HUES64 (cell line): ENCODE data around the gene GPR39.

Experiments
- H3K27ac ChIP-seq: 2 replicates; pipeline ENCODE4 v1.7.0; 2013; ENCODE audit warnings: low read depth, low read length, inconsistent platforms
- H3K27me3 ChIP-seq: 2 replicates; pipeline ENCODE4 v1.6.1; 2013; ENCODE audit warnings: mild to moderate bottlenecking, low read length; ENCODE audit not compliant: insufficient read depth
- H3K36me3 ChIP-seq: 2 replicates; pipeline ENCODE4 v1.6.1; 2013; ENCODE audit warnings: mild to moderate bottlenecking, low read length; ENCODE audit not compliant: insufficient read depth
- H3K4me1 ChIP-seq: 2 replicates; pipeline ENCODE4 v1.6.1; 2013; ENCODE audit warnings: mild to moderate bottlenecking, low read length, moderate library complexity; ENCODE audit not compliant: insufficient read depth
- H3K4me3 ChIP-seq: 2 replicates; pipeline ENCODE4 v1.5.1; 2013; ENCODE audit warnings: mild to moderate bottlenecking, low read length, moderate library complexity
- H3K9ac ChIP-seq: 2 replicates; pipeline ENCODE4 v1.6.1; 2013; ENCODE audit warnings: mild to moderate bottlenecking, low read depth, low read length
- H3K9me3 ChIP-seq: 2 replicates; pipeline ENCODE4 v1.6.1; 2013; ENCODE audit warnings: low read depth, low read length; ENCODE audit not compliant: insufficient read depth
- WGBS: fragments of 150-250, 120-280 bp; methylation state at CpG from one replicate; pipeline ENCODE4 v1.1.7; 2013; ENCODE audit warnings: missing lambda C conversion rate; 5-methylcytosine and 5-hydroxymethylcytosine counted together

GPR39 gene

DNA sequence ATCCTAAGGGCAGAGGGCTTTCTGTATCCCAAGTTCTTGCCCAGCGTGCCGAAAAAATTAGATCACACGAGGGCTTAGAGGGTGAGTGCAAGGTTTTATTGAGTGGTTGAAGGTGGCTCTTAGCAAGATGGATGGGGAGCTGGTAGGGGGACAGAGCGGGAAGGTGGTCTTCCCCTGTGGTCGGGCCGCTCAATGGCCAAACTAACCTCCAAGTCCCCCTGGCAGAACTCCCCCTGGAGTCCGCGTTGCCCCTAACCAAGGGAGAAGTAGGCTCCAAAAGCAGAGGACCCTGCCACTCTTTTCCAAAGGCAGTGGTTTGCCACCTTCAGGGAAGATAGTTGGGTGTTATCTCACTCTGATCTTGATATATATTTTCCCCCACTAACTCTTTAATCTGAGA, 190.0 kb downstream of the GPR39 start:
- H3K4me1 ChIP-seq: 0 out of 2 replicates have a peak, but pooled peaks cover 6% of the 10 kb centered on the region
- H3K27ac ChIP-seq: no peak overlapping the region
- 94% methylated on average over 8 of the region's 8 CpGs for WGBS
- H3K36me3 ChIP-seq: no peaks in the 10 kb centered on the region
- H3K4me3 ChIP-seq: no peak overlapping the region
- H3K9ac ChIP-seq: no peak overlapping the region
- H3K9me3 ChIP-seq: no peaks in the 10 kb centered on the region
- no peaks in the 10 kb centered on the region for H3K27me3 ChIP-seq

DNA sequence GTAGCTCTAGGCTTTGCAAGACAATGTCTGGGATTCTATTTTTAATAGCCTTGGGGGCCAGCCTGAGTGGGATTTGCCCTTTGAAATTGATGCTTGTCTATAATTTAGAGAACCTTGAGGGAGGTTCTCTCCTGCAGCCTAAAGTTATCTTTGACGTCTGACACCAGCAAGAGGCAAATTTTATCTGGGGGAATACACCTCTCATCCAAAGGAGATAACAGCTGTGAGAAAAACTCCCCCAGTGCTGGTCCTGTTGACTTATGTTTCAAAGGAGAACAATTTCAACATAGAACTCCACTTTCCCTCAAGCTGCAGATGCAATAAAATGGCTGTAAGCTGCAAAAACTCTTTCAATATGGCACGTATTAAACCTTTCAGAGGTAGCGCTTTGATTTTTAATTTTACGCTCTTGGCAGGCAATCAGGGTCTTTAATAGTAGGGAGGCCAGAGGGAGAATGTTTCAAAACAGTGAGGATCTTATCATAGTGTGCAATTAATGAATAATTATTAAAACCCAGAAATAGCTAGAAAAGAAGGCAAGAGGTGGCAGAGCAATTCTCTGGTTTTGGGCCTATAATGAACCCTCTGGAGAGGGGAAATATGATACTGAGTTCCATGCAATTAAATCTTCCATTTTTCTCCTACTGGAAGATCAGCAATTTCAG, 191.0 kb downstream of the GPR39 start:
- Histone ChIP-seq H3K4me3 (no peak overlapping the region), H3K27me3 (no peaks in the 10 kb centered on the region), H3K9ac (no peak overlapping the region), H3K4me1 (0 out of 2 replicates have a peak, but pooled peaks cover 6% of the 10 kb centered on the region), H3K9me3 (no peaks in the 10 kb centered on the region), H3K36me3 (no peaks in the 10 kb centered on the region), H3K27ac (no peak overlapping the region)
- 91% methylated on average over 4 of the region's 4 CpGs for WGBS

DNA sequence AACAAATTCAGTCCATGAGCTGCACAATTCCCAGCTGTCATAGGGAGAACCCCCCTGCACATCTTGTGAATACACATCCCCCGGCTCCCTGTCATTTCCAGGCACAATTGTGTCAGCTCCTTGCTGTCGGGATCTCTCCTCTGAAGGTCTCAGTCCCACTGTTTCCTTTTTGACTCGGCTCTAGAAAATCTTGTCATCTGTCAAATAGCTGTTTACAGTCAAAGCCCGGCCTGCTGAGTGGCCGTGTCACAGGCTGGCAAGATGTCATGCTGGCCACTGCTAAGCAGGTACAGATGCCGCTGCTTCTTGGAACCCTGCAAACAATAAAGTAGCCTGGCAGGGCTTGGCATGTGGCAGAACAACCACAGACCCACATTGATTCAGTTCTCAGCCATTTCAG, 191.7 kb downstream of the GPR39 start:
- Histone ChIP-seq H3K4me1 (0 out of 2 replicates have a peak, but pooled peaks cover 6% of the 10 kb centered on the region), H3K9me3 (no peaks in the 10 kb centered on the region), H3K36me3 (no peaks in the 10 kb centered on the region), H3K27ac (no peak overlapping the region), H3K9ac (no peak overlapping the region), H3K4me3 (no peak overlapping the region), H3K27me3 (no peaks in the 10 kb centered on the region)
- WGBS: 78% methylated on average over 6 of the region's 6 CpGs

- Histone ChIP-seq H3K27me3 (no peaks in the 10 kb centered on the region), H3K9ac (no peak overlapping the region), H3K36me3 (no peaks in the 10 kb centered on the region), H3K4me1 (0 out of 2 replicates have a peak, but pooled peaks cover 6% of the 10 kb centered on the region), H3K4me3 (no peak overlapping the region), H3K27ac (no peak overlapping the region), H3K9me3 (no peaks in the 10 kb centered on the region)
- WGBS: 96% methylated on average over 8 of the region's 8 CpGs
Measured at GRCh38 chr2:132609101-132609890, 192.7 kb downstream of the GPR39 start.

DNA sequence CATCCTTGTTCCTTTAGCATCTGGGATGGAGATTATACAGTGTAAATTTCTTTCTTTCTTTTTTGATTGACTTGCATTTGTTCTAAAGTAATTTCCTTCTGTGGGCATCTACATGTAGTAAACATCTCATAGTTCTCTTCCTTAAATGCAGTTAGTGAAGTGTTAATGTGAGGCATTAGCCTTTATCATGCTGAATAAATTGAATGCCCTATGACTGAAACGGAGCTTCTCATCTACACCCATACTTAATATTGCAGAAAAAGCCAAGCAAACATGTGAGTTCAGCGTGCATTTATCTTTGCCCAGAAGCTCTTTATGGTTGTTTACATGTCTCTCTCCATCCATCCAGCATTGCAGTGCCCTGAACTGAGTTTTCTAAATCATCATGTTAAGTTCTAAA, 195.1 kb downstream of the GPR39 start:
- Histone ChIP-seq H3K27me3 (no peaks in the 10 kb centered on the region), H3K27ac (no peak overlapping the region), H3K9me3 (no peaks in the 10 kb centered on the region), H3K9ac (no peak overlapping the region), H3K4me3 (no peak overlapping the region), H3K36me3 (no peaks in the 10 kb centered on the region), H3K4me1 (no peaks in the 10 kb centered on the region)
- WGBS: 75% methylated on average over 2 of the region's 2 CpGs

GRCh38 chr2:132615329-132616085, 198.9 kb downstream of the GPR39 start:
- 92% methylated on average over 5 of the region's 5 CpGs for WGBS
- Histone ChIP-seq H3K27ac (no peak overlapping the region), H3K36me3 (no peaks in the 10 kb centered on the region), H3K9me3 (no peaks in the 10 kb centered on the region), H3K4me1 (no peaks in the 10 kb centered on the region), H3K4me3 (no peak overlapping the region), H3K9ac (no peak overlapping the region), H3K27me3 (no peaks in the 10 kb centered on the region)

- H3K27ac ChIP-seq: no peak overlapping the region
- H3K4me3 ChIP-seq: no peak overlapping the region
- no peaks in the 10 kb centered on the region for H3K4me1 ChIP-seq
- 70% methylated on average over 3 of the region's 3 CpGs for WGBS
- H3K36me3 ChIP-seq: no peaks in the 10 kb centered on the region
- H3K9ac ChIP-seq: no peak overlapping the region
- H3K9me3 ChIP-seq: no peaks in the 10 kb centered on the region
- H3K27me3 ChIP-seq: no peaks in the 10 kb centered on the region
Measured at GRCh38 chr2:132617989-132618388, 201.4 kb downstream of the GPR39 start.

DNA sequence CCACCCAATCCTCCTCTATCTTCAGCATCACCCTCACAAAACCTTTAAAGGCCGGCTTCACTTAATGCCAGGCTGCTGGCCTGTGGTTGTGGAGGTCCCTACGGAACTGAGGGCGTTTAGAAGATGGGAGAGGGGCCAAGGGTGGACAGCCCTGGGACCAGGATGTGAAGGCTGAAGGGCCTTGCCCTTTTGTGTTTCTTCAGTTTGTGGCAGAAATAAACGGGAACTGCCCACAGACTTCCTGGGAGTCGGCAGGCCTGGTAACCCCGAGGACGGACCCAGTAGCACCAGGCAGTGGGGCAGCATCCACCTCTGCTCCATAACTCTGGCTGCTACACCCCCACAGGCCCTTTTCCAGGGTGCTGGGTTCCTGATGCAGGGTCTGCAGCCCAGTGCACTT, 202.1 kb downstream of the GPR39 start:
- Histone ChIP-seq H3K27ac (no peak overlapping the region), H3K4me3 (no peak overlapping the region), H3K9ac (no peak overlapping the region), H3K4me1 (peaks cover 5% of the 10 kb centered on the region), H3K9me3 (no peaks in the 10 kb centered on the region), H3K36me3 (no peaks in the 10 kb centered on the region), H3K27me3 (no peaks in the 10 kb centered on the region)
- WGBS: 92% methylated on average over 7 of the region's 7 CpGs

DNA sequence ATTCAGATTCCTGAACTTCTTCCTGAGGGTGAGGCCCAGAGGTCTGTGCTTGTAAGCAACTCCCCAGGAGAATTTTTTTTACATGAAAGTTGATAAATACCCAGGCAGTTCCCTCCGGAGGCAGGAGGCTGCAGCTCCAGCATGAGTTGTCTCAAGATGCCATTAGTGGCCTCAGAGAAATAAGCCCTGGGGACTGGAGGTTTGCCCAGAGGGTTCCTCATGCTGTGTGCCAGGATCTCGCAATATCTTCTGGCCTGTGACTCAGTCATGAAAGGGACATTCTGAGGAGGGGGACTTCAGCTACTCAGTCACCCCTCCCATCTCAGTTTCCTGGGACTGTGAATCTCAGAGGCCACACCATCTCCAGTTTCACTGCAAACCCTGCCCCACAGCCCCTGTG, 203.5 kb downstream of the GPR39 start:
- Histone ChIP-seq H3K27ac (no peak overlapping the region), H3K4me3 (no peak overlapping the region), H3K9me3 (0 out of 2 replicates have a peak, but pooled peaks cover 6% of the 10 kb centered on the region), H3K9ac (no peak overlapping the region), H3K27me3 (no peaks in the 10 kb centered on the region), H3K36me3 (no peaks in the 10 kb centered on the region), H3K4me1 (peaks cover 6% of the 10 kb centered on the region)
- WGBS: 83% methylated on average over 2 of the region's 2 CpGs

- WGBS: 95% methylated on average over 8 of the region's 8 CpGs
- Histone ChIP-seq H3K36me3 (no peaks in the 10 kb centered on the region), H3K27ac (no peak overlapping the region)
Measured at GRCh38 chr2:132621131-132621875, 204.7 kb downstream of the GPR39 start.

More at GRCh38 chr2:132621131-132621875, 204.7 kb downstream of the GPR39 start:
- no peaks in the 10 kb centered on the region for H3K27me3 ChIP-seq
- 0 out of 2 replicates have a peak, but pooled peaks cover 6% of the 10 kb centered on the region for H3K9me3 ChIP-seq
- H3K4me3 ChIP-seq: no peak overlapping the region
- H3K4me1 ChIP-seq: peaks cover 6% of the 10 kb centered on the region
- H3K9ac ChIP-seq: no peak overlapping the region
